Heart left ventricle (tissue), 16 donors: ENCODE data around the gene RPL36A. TPM values are rescaled to one million over a fixed set of nuclear protein-coding genes. Genes with fewer than 3 reads are reported as not detected.

ENCODE experiments used
- ATAC-seq, 4 donors: fragments of 200-7000 bp; cut with Tn5 transposase; one replicate each; pipeline ENCODE4 v1.9.1; 2020 to 2022; ENCODE audit warnings: moderate library complexity in 4 of 4, mild to moderate bottlenecking in 3 of 4, moderate number of reproducible peaks in 1 of 4
- DNase-seq, 5 donors: peaks; one replicate each; pipeline ENCODE4 v3.0.0-alpha.2; 2020
- H3K27ac ChIP-seq, 12 donors: fragments of 200-600 bp; sonication (generic) in 4 of 12; one replicate each; pipeline versions ENCODE4 v1.5.0 to v1.8.0; 2016 to 2022; ENCODE audit warnings: mild to moderate bottlenecking in 2 of 12
- H3K27me3 ChIP-seq, 9 donors: fragments of 200-600 bp; sonication (generic) in 2 of 9; one replicate each; pipeline versions ENCODE4 v1.5.1 to v1.8.0; 2016 to 2022; ENCODE audit warnings: mild to moderate bottlenecking in 3 of 9
- H3K36me3 ChIP-seq, 9 donors: fragments of 200-600 bp; sonication (generic) in 2 of 9; one replicate each; pipeline versions ENCODE4 v1.5.0 to v1.8.0; 2018 to 2022; ENCODE audit warnings: mild to moderate bottlenecking in 2 of 9
- H3K4me1 ChIP-seq, 12 donors: fragments of 200-600 bp; sonication (generic) in 4 of 12; one replicate each; pipeline versions ENCODE4 v1.5.0 to v1.8.0; 2016 to 2022; ENCODE audit warnings: mild to moderate bottlenecking in 3 of 12
- H3K4me3 ChIP-seq, 12 donors: fragments of 200-600 bp; sonication (generic) in 4 of 12; one replicate each; pipeline versions ENCODE4 v1.5.0 to v1.8.0; 2017 to 2022; ENCODE audit warnings: mild to moderate bottlenecking in 9 of 12, moderate library complexity in 4 of 12
- H3K9me3 ChIP-seq, 12 donors: fragments of 200-600 bp; sonication (generic) in 4 of 12; one replicate each; pipeline versions ENCODE4 v1.5.0 to v1.8.0; 2016 to 2022; ENCODE audit warnings: mild to moderate bottlenecking in 1 of 12
- POLR2A ChIP-seq, 2 donors: fragments of 450-650 bp; IDR thresholded peaks; one replicate each; pipeline ENCODE4 v1.6.1; 2017; ENCODE audit warnings: antibody characterized with exemption in 2 of 2, mild to moderate bottlenecking in 2 of 2, moderate library complexity in 2 of 2
- WGBS, 4 donors: extraction: QIAGEN DNeasy Blood & Tissue Kit in 2 of 4; methylation state at CpG; one replicate each; pipeline versions ENCODE4 v1.1.5 to v1.1.7; 2013 to 2018; 5-methylcytosine and 5-hydroxymethylcytosine counted together
- intact Hi-C, 10 donors: fragments of 100-400 bp; cut with DNase I; formaldehyde crosslinking; loops; one replicate each; pipeline versions ENCODE4 v1.11.1 to v1.14.2; 2022
- long read RNA-seq, 3 donors: library from polyadenylated mRNA; unstranded; transcript quantifications; one replicate each; pipeline ENCODE4 v2.0.0, GENCODE V29; 2020 to 2021
- polyA plus RNA-seq, 2 donors: library from polyadenylated mRNA; stranded (reverse); fragments of 200-250 nt; gene quantifications; one replicate each; pipeline ENCODE4 v1.2.3, GENCODE V29; 2013
- total RNA-seq, 9 donors: library from RNA; depleted of rRNA in 2 of 9; stranded (reverse); fragments of >200 nt in 2 of 9; fragmentation: NEBNext Ultra II Directional in 3 of 9; extraction: Animal tissue kit (Norgen Biotek cat#: 25700) in 3 of 9; gene quantifications; one replicate each; pipeline versions ENCODE4 v1.1.0 to v1.2.4, GENCODE V29; 2016 to 2023
- TF ChIP-seq, protein P1 (sequence below), 12 donors: fragments of 200-600 bp; sonication (generic) in 4 of 12; IDR thresholded peaks; one replicate each; pipeline versions ENCODE4 v1.5.0 to v1.8.0; 2018 to 2022; ENCODE audit warnings: antibody characterized with exemption in 12 of 12, mild to moderate bottlenecking in 5 of 12
- donor health status: ischemic (EF 13 %, LVEDD 7.1; RV severe dilation, severe dysfunction).
- donor health status: healthy with polysubstance abuse.
- donor health status: DM: no; HTN: yes; CAD: no.
- donor health status: DM: no; HTN: no; CAD: no.
- donor health status: ischemic (EF 25% LVEDD 6.9; RV normal size, moderate dysfunction).
- donor health status: ischemic (EF 25% LVEDD 5.7; RV mildly dilated, moderate dysfunction).
- donor health status: healthy.
- donor health status: DM: yes; HTN: yes; CAD: no.
- donor health status: ischemic (EF 35%, LVEDD 5.7; RV mildly dilated, moderate dysfunction).
- donor health status: nonischemic (EF 11% LVEDD 7.7; RV severe dilation, severe dysfunction).
- donor health status: DM: yes; HTN: yes; CAD: no.
- donor health status: PGD.
- donor health status: ischemic (EF 29% LVEDD 5.4; RV normal size, mild dysfunction).
- donor health status: nonischemic (EF 23%, LVEDD 6.1; RV moderate dilation, normal function).

The RPL36A gene
- total RNA-seq (100 to 1,000 TPM in 2 of 9 donors, 10 to 100 TPM in 7; 47.8 to 757 (median 69.7) TPM), polyA plus RNA-seq (1,000 to 10,000 TPM; 1,215 to 2,246 TPM)
- long read RNA-seq, donor 1, transcript RPL36A-203 (5 exons, 910 nt) = major isoform, 41 of 43 reads
- long read RNA-seq, donor 1, partial matches to known transcripts = 2 of 43 reads
- long read RNA-seq, donor 1, other reads (novel, unspliced or antisense) = 0 of 43 reads
- long read RNA-seq, donor 2, transcript RPL36A-203 (5 exons, 910 nt) = major isoform, 18 of 18 reads
- long read RNA-seq, donor 2, partial matches to known transcripts = 0 of 18 reads
- long read RNA-seq, donor 2, other reads (novel, unspliced or antisense) = 0 of 18 reads
- long read RNA-seq, donor 3, transcript RPL36A-203 (5 exons, 910 nt) = major isoform, 45 of 47 reads
- long read RNA-seq, donor 3, partial matches to known transcripts = 0 of 47 reads
- long read RNA-seq, donor 3, other reads (novel, unspliced or antisense) = 0 of 47 reads

DNA sequence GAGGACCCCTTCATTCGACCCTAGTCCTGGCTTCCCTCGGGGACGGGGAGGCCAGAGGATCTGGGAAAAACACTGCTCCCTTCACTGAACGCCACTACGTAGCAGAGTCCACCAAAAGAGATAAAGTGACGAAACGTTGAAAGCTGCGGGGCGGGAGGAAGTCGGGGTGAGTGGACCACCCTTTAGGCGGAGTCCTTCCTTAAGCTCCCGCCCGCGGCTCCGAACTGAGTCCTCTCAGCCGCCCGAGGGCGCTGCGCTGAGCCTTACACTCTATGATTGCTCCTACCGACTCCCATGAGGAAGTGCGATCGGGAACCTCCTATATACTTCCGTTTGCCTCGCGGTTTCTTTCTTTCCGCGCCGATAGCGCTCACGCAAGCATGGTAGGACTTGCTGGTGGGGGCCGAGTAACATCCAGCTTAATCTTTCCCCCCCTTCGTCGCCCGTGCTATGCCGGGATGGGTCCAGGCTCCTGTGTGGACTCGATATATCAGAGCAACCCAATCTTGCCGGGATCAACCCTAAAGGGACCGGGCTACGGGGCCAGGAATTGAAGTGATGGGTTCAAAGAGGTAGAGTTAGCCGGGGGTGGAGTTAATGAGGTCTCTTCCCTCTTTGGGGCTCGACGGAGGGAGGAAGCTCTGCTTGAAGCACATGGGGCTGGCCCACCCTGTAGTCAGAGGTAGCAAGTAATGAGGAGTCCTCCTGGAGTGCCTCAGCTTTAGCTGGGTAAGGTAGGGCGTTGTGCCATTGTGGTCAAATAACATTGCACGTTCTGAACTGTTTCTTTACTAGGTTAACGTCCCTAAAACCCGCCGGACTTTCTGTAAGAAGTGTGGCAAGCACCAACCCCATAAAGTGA lies at the start of gene RPL36A:
Gene RPL36A, plus strand, starts transcription at position 348 of the 862 bp plus-strand sequence. Its CDS starts 33 bp downstream, at position 381.
- 0 to 48% (median 20%) methylated on average over 47 of the region's 47 CpGs for WGBS, 4 donors
- intact Hi-C loops = no loop called here
- TF ChIP-seq, protein P1, sequence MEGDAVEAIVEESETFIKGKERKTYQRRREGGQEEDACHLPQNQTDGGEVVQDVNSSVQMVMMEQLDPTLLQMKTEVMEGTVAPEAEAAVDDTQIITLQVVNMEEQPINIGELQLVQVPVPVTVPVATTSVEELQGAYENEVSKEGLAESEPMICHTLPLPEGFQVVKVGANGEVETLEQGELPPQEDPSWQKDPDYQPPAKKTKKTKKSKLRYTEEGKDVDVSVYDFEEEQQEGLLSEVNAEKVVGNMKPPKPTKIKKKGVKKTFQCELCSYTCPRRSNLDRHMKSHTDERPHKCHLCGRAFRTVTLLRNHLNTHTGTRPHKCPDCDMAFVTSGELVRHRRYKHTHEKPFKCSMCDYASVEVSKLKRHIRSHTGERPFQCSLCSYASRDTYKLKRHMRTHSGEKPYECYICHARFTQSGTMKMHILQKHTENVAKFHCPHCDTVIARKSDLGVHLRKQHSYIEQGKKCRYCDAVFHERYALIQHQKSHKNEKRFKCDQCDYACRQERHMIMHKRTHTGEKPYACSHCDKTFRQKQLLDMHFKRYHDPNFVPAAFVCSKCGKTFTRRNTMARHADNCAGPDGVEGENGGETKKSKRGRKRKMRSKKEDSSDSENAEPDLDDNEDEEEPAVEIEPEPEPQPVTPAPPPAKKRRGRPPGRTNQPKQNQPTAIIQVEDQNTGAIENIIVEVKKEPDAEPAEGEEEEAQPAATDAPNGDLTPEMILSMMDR (IDR thresholded peaks at IDR 0.05) = peak; percentile 45 to 88 (median 62)
- TF ChIP-seq POLR2A (IDR thresholded peaks at IDR 0.05) = peak in 1 of 2 donors; percentile 75

DNA sequence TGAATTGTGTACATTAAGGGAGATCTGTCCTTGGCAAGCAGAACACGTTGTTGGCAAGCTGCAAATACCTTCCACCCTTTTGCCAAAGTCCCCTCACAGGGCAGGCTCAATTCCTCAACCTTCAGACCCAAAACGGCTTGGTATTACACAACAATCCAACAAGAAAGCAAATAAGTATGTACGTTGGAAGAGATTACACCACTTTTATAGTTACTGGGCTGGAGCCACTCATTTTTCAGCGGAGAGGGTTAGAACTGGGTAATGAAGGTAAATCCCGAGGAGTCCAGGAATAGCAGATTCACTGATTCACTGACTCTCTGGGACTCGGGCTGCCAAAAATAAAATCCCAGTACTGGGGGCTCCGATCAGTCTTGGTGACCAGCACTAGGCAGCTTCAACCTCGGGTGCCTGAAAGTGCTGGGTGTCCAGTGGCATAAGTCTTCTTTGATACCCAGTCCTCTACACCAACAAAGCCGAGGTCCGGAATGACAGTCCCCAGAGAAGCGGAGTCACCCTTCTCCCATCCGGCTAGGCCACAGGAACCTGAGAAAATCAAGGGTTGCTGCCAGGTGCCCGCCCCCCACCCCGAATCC lies 42.9 kb upstream of the RPL36A start:
- TF ChIP-seq, protein P1 (IDR thresholded peaks at IDR 0.05) = no peak
- no peak for TF ChIP-seq POLR2A (IDR thresholded peaks at IDR 0.05)
- 1 to 46% (median 21%) methylated on average over 13 to 14 of the region's 14 CpGs for WGBS, 4 donors
- Histone ChIP-seq H3K27me3 (no peaks in the 10 kb centered on the region), H3K9me3 (peaks cover 0 to 6% (median 0%) of the 10 kb centered on the region in 12 donors), H3K36me3 (peaks cover 0 to 13% (median 3%) of the 10 kb centered on the region in 9 donors), H3K4me1 (peaks cover 0 to 7% (median 0%) of the 10 kb centered on the region in 12 donors), H3K27ac (peak overlapping the region in 11 of 12 donors; percentile 80 to 94 (median 89)), H3K4me3 (peak overlapping the region; percentile 41 to 98 (median 70))
- DNase-seq = peak in 1 of 5 donors; percentile 18
- intact Hi-C loops = no loop called here
- ATAC-seq = peak; percentile 26 to 49 (median 40)

More for the DNA sequence above, at the start of gene RPL36A:
- H3K4me1 ChIP-seq = peaks cover 0 to 11% (median 0%) of the 10 kb centered on the region in 12 donors
- peak within 1 kb of the TSS in 10 of 12 donors; percentile 46 to 79 (median 69) for H3K27ac ChIP-seq
- peak; percentile 82 to 91 (median 84) for DNase-seq
- H3K36me3 ChIP-seq = peaks cover 0 to 35% (median 21%) of the 10 kb centered on the region in 9 donors
- H3K27me3 ChIP-seq = no peaks in the 10 kb centered on the region
- ATAC-seq = peak; percentile 97 to 100 (median 98)
- no peaks in the 10 kb centered on the region for H3K9me3 ChIP-seq
- H3K4me3 ChIP-seq = peak within 1 kb of the TSS; percentile 17 to 91 (median 62)

DNA sequence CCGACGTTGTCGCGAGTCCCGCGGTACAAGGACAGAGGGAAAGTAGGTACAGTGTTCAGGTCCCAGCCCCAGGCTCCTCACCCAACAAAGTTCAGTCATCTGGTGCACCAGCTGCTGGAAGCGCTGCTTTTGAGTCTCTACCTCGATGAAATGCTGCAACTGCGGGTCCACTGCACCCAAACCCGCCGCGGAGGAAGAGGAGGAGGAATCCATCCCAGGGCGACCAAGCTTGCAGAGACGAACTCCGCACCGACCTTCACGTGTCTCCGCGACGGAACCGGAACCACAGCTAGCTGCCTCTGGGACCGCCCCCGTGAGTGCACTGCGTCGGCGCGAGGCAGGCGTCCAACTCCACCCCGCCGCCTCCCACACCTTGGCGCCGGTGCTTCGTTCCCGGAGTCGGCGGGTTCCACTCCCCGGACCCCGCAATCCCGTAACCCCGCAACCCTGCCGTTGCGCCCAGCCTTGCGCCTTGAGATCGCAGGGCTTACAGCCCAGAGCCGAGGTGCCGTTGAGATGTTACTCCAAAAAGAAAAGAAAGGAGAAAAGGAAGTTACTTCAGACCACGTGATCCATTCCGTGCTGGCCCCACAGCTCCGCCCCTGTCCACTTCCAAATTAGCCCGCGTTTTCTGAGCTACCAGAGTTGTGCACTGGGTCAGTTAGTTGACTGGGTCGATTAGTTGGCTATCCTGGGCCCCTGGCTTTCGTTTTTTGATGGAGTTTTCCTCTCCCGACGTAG lies 42.2 kb upstream of the RPL36A start, which contains the start of gene TIMM8A:
Gene TIMM8A, minus strand, starts transcription at position 291 of the 741 bp plus-strand sequence. Its CDS starts 78 bp downstream, at position 213.
- DNase-seq = peak; percentile 80 to 88 (median 84)
- intact Hi-C loops = no loop called here
- Histone ChIP-seq H3K4me3 (peak within 1 kb of the TSS; percentile 41 to 98 (median 70)), H3K36me3 (peaks cover 0 to 13% (median 5%) of the 10 kb centered on the region in 9 donors), H3K27me3 (peaks cover 0 to 2% (median 0%) of the 10 kb centered on the region in 9 donors), H3K4me1 (peaks cover 0 to 7% (median 0%) of the 10 kb centered on the region in 12 donors), H3K9me3 (peaks cover 0 to 6% (median 0%) of the 10 kb centered on the region in 12 donors), H3K27ac (peak within 1 kb of the TSS; percentile 62 to 94 (median 88))
- peak; percentile 95 to 99 (median 98) for ATAC-seq
- TF ChIP-seq POLR2A (IDR thresholded peaks at IDR 0.05) = peak in 1 of 2 donors; percentile 43
- TF ChIP-seq, protein P1 (IDR thresholded peaks at IDR 0.05) = no peak
- WGBS, 4 donors = 0 to 39% (median 16%) methylated on average over 42 to 55 of the region's 55 CpGs
